ENCODE results near the gene TTLL1.

DNA sequence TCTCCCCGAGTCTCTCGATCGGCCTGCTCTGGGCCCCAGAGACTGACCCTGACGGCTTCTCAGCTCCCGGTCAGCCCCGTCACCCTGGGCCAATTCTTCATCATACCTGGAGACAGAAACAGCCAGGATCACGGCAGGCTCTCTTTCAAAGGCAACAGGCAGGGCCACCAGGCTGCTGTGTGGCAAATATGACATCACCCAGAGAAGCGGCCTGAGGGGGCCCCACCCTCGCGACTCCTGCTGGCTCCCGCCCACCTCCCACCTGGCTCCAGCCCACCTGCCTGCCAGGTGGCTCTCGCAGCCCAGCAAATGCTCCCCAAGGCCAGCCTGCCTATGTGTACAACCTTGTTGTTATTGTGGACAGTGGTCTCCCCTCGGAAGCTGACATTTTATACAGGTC, 49.4 kb downstream of the TTLL1 start:
- no peak for TF ChIP-seq EP300 (IDR thresholded peaks at IDR 0.05; ENCODE audit: low read depth)
- TF ChIP-seq, protein P1, sequence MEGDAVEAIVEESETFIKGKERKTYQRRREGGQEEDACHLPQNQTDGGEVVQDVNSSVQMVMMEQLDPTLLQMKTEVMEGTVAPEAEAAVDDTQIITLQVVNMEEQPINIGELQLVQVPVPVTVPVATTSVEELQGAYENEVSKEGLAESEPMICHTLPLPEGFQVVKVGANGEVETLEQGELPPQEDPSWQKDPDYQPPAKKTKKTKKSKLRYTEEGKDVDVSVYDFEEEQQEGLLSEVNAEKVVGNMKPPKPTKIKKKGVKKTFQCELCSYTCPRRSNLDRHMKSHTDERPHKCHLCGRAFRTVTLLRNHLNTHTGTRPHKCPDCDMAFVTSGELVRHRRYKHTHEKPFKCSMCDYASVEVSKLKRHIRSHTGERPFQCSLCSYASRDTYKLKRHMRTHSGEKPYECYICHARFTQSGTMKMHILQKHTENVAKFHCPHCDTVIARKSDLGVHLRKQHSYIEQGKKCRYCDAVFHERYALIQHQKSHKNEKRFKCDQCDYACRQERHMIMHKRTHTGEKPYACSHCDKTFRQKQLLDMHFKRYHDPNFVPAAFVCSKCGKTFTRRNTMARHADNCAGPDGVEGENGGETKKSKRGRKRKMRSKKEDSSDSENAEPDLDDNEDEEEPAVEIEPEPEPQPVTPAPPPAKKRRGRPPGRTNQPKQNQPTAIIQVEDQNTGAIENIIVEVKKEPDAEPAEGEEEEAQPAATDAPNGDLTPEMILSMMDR (IDR thresholded peaks at IDR 0.05) = no peak
- TF ChIP-seq POLR2A (IDR thresholded peaks at IDR 0.05) = no peak
- no peak for TF ChIP-seq POLR2AphosphoS5 (IDR thresholded peaks at IDR 0.05)
